Upper lobe of left lung (tissue), 4 donors: ENCODE data around the gene STEAP3.

ENCODE experiments used
- CTCF ChIP-seq, 6 experiments: fragments of 450-650 bp in 4 of 6; fragments of 200-600 bp in 2 of 6; sonication (generic) in 2 of 6; IDR thresholded peaks; one replicate each; pipeline ENCODE4 v1.5.1; 2016 to 2019; ENCODE audit warnings: antibody characterized with exemption in 6 of 6
- EP300 ChIP-seq, 4 donors: sonication (generic); formaldehyde crosslinking; IDR thresholded peaks; one replicate each; pipeline ENCODE4 v1.5.1; 2017; ENCODE audit warnings: antibody characterized with exemption in 4 of 4, control low read depth in 2 of 4
- POLR2A ChIP-seq, 4 donors: fragments of 450-650 bp; IDR thresholded peaks; one replicate each; pipeline ENCODE4 v1.5.1; 2016 to 2017; ENCODE audit warnings: antibody characterized with exemption in 4 of 4, mild to moderate bottlenecking in 2 of 4
- POLR2AphosphoS5 ChIP-seq, 2 donors: sonication (generic); formaldehyde crosslinking; IDR thresholded peaks; one replicate each; pipeline ENCODE4 v1.5.1; 2017; ENCODE audit warnings: antibody characterized with exemption in 2 of 2

- TF ChIP-seq CTCF (IDR thresholded peaks at IDR 0.05) (no peak), POLR2A (IDR thresholded peaks at IDR 0.05) (no peak), POLR2AphosphoS5 (IDR thresholded peaks at IDR 0.05) (no peak), EP300 (IDR thresholded peaks at IDR 0.05) (no peak)
Measured at GRCh38 chr2:119184512-119184911, 39.1 kb upstream of the STEAP3 start.
